Activated T-helper 2 cell treated with anti-CD3 and anti-CD28 coated beads, Interferon-gamma antibody, Interleukin-2, Interleukin-4, amounts not matched to agents 10 μg/mL and 5 μg/mL and 100 μg/mL, durations not matched to agents 14 hours and 24 hours and 36 hours (primary cell): ENCODE measurements around the gene PRKCSH. TPM values are rescaled to one million over a fixed set of nuclear protein-coding genes. Genes with fewer than 3 reads are reported as not detected.
"Not testable (repeated sequence)": the region's sequence is repeated elsewhere in the genome, so short reads cannot be mapped to it uniquely, and the experiment has no call there.

Experiments
- DNase-seq: peaks from one replicate; pipeline ENCODE4 v3.0.0; 2021; ENCODE audit warnings: low spot score
- H3K27ac Mint-ChIP-seq: one replicate; pipeline ENCODE4 v1.8.0; 2021; ENCODE audit warnings: mixed read lengths
- H3K27me3 Mint-ChIP-seq: one replicate; pipeline ENCODE4 v1.8.0; 2021; ENCODE audit warnings: low read depth, mixed read lengths
- H3K36me3 Mint-ChIP-seq: one replicate; pipeline ENCODE4 v1.8.0; 2021; ENCODE audit warnings: low read depth, mixed read lengths
- H3K4me1 Mint-ChIP-seq: one replicate; pipeline ENCODE4 v1.8.0; 2021; ENCODE audit warnings: low read depth, mixed read lengths
- H3K4me3 Mint-ChIP-seq: one replicate; pipeline ENCODE4 v1.8.0; 2021; ENCODE audit warnings: low read depth, mild to moderate bottlenecking, moderate library complexity, mixed read lengths
- H3K9me3 Mint-ChIP-seq: one replicate; pipeline ENCODE4 v1.8.0; 2021; ENCODE audit warnings: mixed read lengths
- intact Hi-C: fragments of 100-400 bp; cut with micrococcal nuclease; formaldehyde crosslinking; loops from one replicate; pipeline ENCODE4 v1.15.1; 2023
- total RNA-seq: library from RNA; stranded (reverse); gene quantifications from 2 replicates; pipeline ENCODE4 v1.2.3, GENCODE V29; 2022

PRKCSH gene
- total RNA-seq, 1 donor from 2014 or later: 282 TPM

GRCh38 chr19:11423164-11423790, 12.2 kb upstream of the PRKCSH start:
- no peak overlapping the region for H3K27ac Mint-ChIP-seq
- intact Hi-C loops: loop anchor here (5.0 kb wide), 2 partner anchors 41 to 59 kb away; partner anchors contain the start of genes ELAVL3 and EPOR
- H3K4me3 Mint-ChIP-seq: peak overlapping the region; percentile 68

DNA sequence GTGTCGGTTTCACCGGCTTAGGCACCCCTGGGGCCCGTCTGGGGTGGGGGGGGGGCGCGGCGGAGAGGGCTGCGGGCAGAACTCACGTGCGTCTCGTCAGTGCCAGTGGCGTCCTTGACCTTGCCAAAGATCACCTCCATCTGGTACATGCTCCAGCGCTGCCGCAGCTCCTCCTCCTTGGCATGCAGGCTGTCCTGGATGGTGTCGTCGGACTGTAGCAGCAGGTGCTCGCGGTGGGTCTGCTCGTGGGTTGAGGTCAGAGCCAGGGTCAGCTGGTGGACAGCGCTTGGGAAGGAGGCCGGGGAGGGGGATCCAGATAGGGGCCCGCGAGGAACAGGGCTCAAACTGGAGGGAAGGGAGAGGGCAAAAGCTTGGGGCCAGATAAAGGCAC, 11.6 kb upstream of the PRKCSH start:
- no peak overlapping the region for H3K4me3 Mint-ChIP-seq
- intact Hi-C loops: loop anchor here (5.0 kb wide), 2 partner anchors 41 to 59 kb away; partner anchors contain the start of genes ELAVL3 and EPOR
- no peak for DNase-seq
- H3K27me3 Mint-ChIP-seq: peaks cover 35% of the 10 kb centered on the region
- no peak overlapping the region for H3K27ac Mint-ChIP-seq
- no peaks in the 10 kb centered on the region for H3K9me3 Mint-ChIP-seq
- peaks cover 19% of the 10 kb centered on the region for H3K4me1 Mint-ChIP-seq
- no peaks in the 10 kb centered on the region for H3K36me3 Mint-ChIP-seq

More at GRCh38 chr19:11423164-11423790, 12.2 kb upstream of the PRKCSH start:
- Mint-ChIP-seq H3K9me3 (no peaks in the 10 kb centered on the region), H3K27me3 (peaks cover 38% of the 10 kb centered on the region), H3K36me3 (no peaks in the 10 kb centered on the region), H3K4me1 (peaks cover 19% of the 10 kb centered on the region)
- no peak for DNase-seq

DNA sequence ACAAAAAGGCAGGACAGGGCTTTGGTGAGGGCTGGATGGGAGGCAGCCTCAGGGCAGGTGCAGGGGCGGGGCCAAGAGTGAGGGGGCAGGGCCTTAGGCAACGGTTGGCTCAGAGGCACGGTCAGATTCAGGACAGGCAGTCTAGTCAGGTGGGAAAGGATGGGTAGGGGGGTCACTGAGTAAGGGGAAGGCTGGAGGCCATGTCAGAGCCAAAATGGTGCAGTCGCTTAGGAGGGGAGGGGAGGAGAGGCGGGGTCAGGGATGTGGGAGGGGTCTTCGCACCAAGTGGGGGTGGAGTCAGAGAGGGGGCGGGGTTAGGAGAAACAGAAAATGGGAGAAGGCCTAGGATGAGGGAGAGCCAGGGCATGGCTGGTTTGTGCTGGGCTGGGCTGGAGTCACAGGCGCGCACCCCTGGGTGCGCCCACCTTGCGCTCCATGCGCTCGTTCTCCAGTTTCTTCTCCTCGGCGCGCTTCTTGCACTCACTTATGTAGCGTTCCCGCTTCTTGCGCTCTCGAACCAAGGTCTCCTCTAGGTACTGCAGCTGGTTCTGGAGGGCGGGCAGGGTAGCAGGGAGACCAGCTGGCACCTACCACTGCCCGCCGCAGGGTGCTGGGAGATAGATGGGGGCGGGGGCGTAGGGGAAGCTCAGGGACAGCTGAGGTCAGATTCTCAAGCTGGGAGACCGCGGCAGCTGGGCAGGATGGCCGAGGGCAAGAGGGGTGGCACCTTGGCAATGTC, 9.5 kb upstream of the PRKCSH start:
- intact Hi-C loops: no loop called here
- no peak for DNase-seq
- Mint-ChIP-seq H3K9me3 (no peaks in the 10 kb centered on the region), H3K27ac (no peak overlapping the region), H3K36me3 (no peaks in the 10 kb centered on the region), H3K4me3 (no peak overlapping the region), H3K27me3 (peaks cover 24% of the 10 kb centered on the region), H3K4me1 (peaks cover 16% of the 10 kb centered on the region)

GRCh38 chr19:11426656-11427055, 8.8 kb upstream of the PRKCSH start:
- Mint-ChIP-seq H3K27me3 (peaks cover 17% of the 10 kb centered on the region), H3K27ac (no peak overlapping the region), H3K36me3 (no peaks in the 10 kb centered on the region), H3K9me3 (no peaks in the 10 kb centered on the region), H3K4me1 (peaks cover 13% of the 10 kb centered on the region), H3K4me3 (no peak overlapping the region)
- DNase-seq: no peak
- intact Hi-C loops: no loop called here

DNA sequence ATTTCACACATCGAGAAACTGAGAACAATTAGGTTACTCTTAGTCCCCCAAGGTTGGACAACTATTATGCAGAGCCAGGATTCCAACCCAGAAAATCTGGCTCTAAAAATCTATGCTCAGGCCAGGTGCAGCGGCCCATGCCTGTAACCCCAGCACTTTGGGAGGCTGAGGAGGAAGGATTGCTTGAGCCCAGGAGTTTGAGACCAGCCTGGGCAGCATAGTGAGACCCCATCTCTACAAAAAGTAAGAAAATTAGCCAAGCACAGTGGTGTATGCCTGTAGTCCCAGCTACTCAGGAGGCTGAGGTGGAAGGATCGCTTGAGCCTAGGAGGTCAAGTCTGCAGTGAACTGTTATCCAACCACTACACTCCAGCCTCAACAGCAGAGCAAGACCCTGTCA, 1.9 kb upstream of the PRKCSH start:
- peaks cover 26% of the 10 kb centered on the region for H3K36me3 Mint-ChIP-seq
- H3K27me3 Mint-ChIP-seq, H3K4me1 Mint-ChIP-seq, H3K9me3 Mint-ChIP-seq, DNase-seq, H3K4me3 Mint-ChIP-seq, H3K27ac Mint-ChIP-seq, intact Hi-C loops: not testable (repeated sequence)

DNA sequence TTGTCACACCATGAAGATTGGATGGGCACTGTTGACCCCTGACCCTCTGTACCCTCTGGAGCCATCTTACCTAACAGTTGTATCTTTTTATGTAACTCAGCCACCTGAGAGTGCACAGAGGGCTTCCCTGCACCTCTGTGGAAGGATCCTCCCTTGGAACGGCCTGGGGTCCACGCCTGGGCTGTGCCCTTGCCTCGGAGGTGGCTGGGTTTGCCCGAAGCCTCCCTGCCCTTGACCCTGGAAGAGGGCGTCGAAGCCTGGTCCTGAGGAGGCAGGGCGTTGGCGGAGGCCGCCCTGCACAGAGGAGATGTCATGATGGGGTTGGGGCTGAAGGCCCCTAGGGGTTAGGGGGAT, 755 bp upstream of the PRKCSH start:
- H3K4me1 Mint-ChIP-seq: peaks cover 7% of the 10 kb centered on the region
- no peaks in the 10 kb centered on the region for H3K9me3 Mint-ChIP-seq
- no peak for DNase-seq
- no peak overlapping the region for H3K27ac Mint-ChIP-seq
- no peaks in the 10 kb centered on the region for H3K27me3 Mint-ChIP-seq
- peaks cover 32% of the 10 kb centered on the region for H3K36me3 Mint-ChIP-seq
- peak overlapping the region; percentile 96 for H3K4me3 Mint-ChIP-seq
- intact Hi-C loops: loop anchor here (1.0 to 2.0 kb wide), 7 partner anchors 48 to 563 kb away; partner anchors contain the start of genes CARM1, ECSIT, SWSAP1 and ZNF653

- H3K9me3 Mint-ChIP-seq: no peaks in the 10 kb centered on the region
- peaks cover 7% of the 10 kb centered on the region for H3K4me1 Mint-ChIP-seq
- H3K27ac Mint-ChIP-seq: peak overlapping the region; percentile 89
- H3K36me3 Mint-ChIP-seq: peaks cover 42% of the 10 kb centered on the region
- intact Hi-C loops: loop anchor here (1.0 to 2.0 kb wide), 7 partner anchors 46 to 565 kb away; partner anchors contain the start of genes CARM1, ECSIT, SWSAP1 and ZNF653
- no peaks in the 10 kb centered on the region for H3K27me3 Mint-ChIP-seq
- peak; percentile 18 for DNase-seq
- peak overlapping the region; percentile 96 for H3K4me3 Mint-ChIP-seq
Measured at GRCh38 chr19:11435833-11436313, 438 bp downstream of the PRKCSH start.

- Mint-ChIP-seq H3K4me3 (peak overlapping the region; percentile 71), H3K27me3 (no peaks in the 10 kb centered on the region), H3K36me3 (peaks cover 55% of the 10 kb centered on the region), H3K27ac (no peak overlapping the region), H3K4me1 (peaks cover 7% of the 10 kb centered on the region), H3K9me3 (no peaks in the 10 kb centered on the region)
- intact Hi-C loops: no loop called here
- no peak for DNase-seq
Measured at GRCh38 chr19:11437955-11438354, 2.5 kb downstream of the PRKCSH start.

DNA sequence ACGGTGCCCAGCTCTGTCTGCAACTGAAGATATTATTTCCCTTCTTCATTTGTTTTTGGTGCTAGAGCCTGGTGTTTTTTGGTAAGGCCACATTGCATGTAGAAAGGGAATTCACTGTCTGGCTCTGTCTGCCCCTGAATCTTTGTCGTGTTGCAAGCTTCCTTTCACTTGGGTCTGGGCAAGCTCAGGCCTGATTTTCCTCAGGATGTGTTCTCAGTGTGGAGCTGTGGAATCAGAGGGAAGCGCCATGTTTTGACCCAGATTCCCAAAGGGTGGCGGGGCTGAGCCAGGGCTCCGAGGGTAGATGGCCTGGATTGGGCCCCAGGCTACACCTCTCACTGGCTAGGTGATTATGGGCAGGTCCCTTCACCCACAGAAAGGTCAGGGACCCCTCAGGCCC, 8.6 kb downstream of the PRKCSH start:
- Mint-ChIP-seq H3K9me3 (no peaks in the 10 kb centered on the region), H3K27ac (no peak overlapping the region), H3K36me3 (peaks cover 49% of the 10 kb centered on the region), H3K4me3 (no peak overlapping the region), H3K4me1 (no peaks in the 10 kb centered on the region), H3K27me3 (no peaks in the 10 kb centered on the region)
- intact Hi-C loops: no loop called here
- no peak for DNase-seq

GRCh38 chr19:11445141-11445540, 9.7 kb downstream of the PRKCSH start:
- no peak for DNase-seq
- H3K27me3 Mint-ChIP-seq: no peaks in the 10 kb centered on the region
- H3K4me3 Mint-ChIP-seq: no peak overlapping the region
- no peaks in the 10 kb centered on the region for H3K4me1 Mint-ChIP-seq
- H3K9me3 Mint-ChIP-seq: no peaks in the 10 kb centered on the region
- intact Hi-C loops: loop anchor here (5.0 kb wide), 1 partner anchor 153 kb away; no protein-coding TSS in a partner anchor
- peaks cover 51% of the 10 kb centered on the region for H3K36me3 Mint-ChIP-seq
- H3K27ac Mint-ChIP-seq: no peak overlapping the region

DNA sequence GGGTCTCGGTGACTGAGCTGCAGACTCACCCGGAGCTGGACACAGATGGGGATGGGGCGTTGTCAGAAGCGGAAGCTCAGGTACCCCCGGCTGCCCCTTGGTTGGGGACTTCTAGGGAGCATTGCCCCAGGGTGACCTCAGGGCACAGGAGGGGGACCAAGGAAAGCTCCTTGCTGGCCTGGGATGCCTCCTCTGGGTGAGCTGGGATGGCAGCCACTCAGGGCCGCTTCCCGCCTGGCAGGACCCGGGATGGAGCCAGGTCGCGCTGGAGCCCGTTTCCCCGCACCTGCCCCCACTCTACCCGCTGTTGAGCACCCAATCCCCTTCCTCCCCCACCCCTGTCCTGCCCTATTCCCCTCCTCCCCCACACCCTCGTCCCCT, 10.8 kb downstream of the PRKCSH start:
- Mint-ChIP-seq H3K9me3 (no peaks in the 10 kb centered on the region), H3K36me3 (peaks cover 40% of the 10 kb centered on the region), H3K27me3 (no peaks in the 10 kb centered on the region), H3K4me1 (no peaks in the 10 kb centered on the region), H3K27ac (no peak overlapping the region), H3K4me3 (no peak overlapping the region)
- intact Hi-C loops: loop anchor here (5.0 kb wide), 1 partner anchor 154 kb away; no protein-coding TSS in a partner anchor
- no peak for DNase-seq

DNA sequence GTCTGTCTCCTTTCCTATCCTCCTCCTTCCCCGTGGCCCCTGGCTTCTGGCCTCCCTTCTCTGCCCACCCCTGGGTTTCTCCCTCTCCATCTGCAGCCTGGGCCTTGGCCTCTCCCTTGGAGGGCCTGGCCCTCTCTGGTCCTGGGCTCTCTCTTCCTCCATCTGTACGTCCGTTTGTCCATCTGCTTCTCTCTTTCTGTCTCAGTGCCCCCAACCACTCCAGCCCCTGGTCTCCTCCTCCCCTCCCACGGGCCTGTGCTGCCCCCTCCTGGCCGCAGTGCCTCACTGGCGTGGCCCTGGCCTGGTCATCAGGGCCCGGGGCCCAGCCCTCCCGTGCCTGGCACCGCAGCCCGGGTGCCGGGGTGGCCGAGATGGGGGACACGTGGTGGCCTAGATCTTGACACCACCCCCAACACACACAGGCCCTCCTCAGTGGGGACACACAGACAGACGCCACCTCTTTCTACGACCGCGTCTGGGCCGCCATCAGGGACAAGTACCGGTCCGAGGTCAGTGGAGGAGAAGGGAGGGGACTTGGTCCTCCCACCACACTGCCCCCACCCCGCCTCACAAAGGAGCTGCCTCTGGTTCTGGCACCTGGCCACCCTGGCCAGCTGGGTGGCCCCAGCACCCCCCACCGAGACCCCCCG, 11.3 kb downstream of the PRKCSH start:
- no peaks in the 10 kb centered on the region for H3K27me3 Mint-ChIP-seq
- DNase-seq: no peak
- H3K4me1 Mint-ChIP-seq: no peaks in the 10 kb centered on the region
- H3K36me3 Mint-ChIP-seq: peaks cover 38% of the 10 kb centered on the region
- H3K9me3 Mint-ChIP-seq: no peaks in the 10 kb centered on the region
- intact Hi-C loops: loop anchor here (5.0 kb wide), 1 partner anchor 154 kb away; no protein-coding TSS in a partner anchor
- no peak overlapping the region for H3K27ac Mint-ChIP-seq
- H3K4me3 Mint-ChIP-seq: no peak overlapping the region
